Activated T-cell treated with anti-CD3 and anti-CD28 coated beads for 4 hours (primary cell): Measurements from ENCODE around the gene LIM2.
A peak's percentile ranks its signal among the peaks of the same experiment; 100 is the strongest.

Experiments
- DNase-seq: peaks from one replicate; pipeline ENCODE4 v3.0.0-alpha.2; 2020

LIM2 gene

DNA sequence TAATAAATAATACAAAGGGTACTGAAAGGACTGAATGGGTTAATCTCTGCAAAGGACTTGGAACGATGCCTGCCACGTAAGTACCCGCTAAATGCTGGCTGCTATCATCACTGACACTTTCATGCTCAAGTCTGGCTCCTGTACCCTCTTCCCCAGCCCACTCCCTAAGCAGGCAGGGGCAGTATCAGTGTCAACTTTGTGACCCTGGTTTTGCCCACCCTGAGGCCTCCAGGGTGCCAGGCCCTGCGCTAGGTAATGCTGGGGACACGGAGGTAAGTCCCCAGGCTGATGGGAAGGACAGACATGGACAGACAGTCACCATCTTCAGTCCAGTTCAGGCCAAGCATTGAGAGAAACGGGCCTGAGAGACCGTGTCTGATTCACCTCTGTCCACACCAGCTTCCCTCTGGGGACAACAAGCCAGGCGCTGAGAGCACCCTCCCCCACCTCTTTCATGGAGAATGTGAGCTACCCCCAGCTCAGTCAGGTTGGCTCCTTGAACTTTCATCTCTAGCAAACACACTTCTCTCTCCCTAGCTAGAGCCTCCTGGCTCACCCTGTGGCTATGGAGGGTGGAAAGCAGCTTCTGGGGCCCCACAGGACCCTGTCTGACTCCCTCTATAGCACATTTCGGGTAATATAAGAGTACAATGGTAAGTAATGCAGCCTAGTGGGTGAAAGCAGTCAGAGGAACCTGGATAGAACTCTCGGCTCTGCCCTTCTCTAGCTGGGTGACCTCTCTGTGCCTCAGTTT, 22.4 kb downstream of the LIM2 start:
- no peak for DNase-seq

DNA sequence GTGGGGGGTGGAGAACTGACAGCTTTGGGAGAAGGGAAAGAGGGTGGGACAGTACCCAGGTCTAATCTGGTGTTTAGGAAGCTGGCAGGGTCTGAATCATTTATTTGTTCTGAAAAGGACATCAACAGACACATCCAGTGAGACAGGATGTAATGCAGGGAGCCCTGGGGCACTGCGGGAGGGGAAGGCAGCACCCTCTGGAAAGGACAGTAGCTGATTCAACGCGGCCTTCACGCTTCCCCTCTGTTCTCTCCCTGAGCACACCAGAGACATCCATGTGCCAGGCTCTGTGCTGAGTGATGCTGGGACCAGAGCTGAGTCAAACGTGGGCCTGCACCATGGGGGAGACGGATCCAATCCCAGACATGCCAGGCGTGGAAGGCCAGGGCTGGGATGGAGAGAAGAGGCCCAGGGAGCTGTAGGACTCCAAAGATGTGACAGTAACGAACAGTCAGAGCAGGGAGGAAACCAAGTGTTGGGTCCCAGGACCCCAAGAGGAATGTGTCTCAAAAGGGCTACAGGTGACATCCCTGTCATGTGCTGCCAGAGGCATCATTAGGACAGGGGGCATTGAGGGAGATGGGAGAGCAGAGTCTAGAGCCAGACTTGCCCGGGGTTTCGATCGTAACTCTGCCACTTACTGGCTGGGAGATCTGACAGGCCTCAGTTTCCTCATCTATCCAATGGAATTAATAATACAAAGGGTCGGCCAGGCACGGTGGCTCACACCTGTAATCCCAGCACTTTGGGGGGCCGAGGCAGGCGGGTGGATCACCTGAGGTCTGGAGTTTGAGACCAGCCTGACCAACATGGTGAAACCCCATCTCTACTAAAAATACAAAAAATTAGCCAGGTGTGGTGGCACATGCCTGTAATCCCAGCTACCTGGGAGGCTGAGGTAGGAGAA, 23.3 kb downstream of the LIM2 start:
- no peak for DNase-seq

DNA sequence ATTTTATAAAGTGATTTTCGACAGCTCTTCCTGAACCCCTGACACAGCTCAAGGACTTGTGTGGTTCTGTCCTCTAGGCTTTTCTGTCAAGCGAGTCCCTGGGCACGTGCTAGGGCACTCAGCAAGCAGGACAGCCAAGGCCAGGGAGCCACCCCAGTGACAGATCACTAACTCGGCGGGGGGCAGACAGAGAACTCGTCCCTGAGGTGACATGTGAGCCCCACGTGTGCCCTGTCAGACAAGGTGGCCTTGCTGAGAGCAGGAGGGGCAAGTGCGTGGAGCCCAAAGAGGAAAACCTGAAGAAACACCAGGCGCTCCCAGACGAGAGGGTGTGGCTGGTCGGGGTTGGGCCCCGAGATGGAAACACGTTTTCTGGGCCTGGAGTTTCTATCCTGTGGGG, 26.5 kb downstream of the LIM2 start:
- DNase-seq, result no peak

- no peak for DNase-seq
Measured at GRCh38 chr19:51359294-51359693, 28.5 kb downstream of the LIM2 start.

DNA sequence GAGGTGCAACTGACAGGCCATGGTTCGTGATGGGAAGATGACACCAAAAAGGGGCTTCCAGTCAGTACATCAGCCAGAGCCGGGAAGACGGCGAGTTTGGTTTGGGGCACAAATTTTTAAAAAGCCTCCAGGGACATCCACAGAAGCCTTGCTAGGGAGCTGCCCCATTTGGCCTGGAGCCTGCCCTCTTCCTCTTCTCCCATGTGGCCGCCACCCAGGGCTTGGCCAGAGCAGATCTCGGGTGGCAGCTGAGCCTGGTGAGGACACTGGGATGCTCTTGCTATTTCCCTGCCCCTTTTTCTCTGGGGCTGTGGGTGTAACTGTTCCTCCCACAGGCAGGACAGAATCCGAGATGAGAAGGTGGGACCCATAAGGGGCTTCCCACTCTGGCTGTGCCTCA, 29.8 kb downstream of the LIM2 start:
- DNase-seq, result no peak

- no peak for DNase-seq
Measured at GRCh38 chr19:51356159-51356801, 31.5 kb downstream of the LIM2 start.

- DNase-seq, result no peak
Measured at GRCh38 chr19:51354742-51355148, 33.0 kb downstream of the LIM2 start.

DNA sequence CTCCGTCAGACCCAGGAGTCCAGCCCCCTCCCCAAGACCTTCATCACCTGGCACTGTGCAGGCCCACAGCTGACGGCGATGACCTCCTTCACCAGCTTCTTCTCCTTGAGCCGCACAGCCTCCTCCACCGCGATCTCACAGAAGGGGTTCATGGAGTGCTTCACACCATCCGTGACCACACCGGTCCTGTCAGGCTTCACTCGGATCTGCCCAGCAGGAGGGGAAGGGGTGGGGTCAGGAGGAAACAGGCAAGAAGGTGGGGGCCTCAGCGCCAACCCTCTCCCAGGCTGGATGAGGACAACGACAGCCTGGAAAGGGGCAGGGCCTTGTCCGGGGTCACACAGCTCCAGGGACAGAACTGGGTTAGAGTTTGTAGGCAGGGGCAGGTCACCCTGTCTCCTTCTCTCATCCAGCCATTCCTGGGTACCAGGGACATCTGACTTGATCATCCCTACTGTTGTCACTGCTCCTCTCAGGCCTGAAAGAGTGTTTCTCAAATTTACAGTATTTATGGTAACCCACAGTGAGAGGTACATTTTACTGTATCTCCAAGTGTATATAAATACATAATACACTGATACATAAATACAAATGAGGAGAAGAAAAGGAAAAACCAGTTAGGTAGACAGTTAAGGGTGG, 33.6 kb downstream of the LIM2 start:
- no peak for DNase-seq

DNA sequence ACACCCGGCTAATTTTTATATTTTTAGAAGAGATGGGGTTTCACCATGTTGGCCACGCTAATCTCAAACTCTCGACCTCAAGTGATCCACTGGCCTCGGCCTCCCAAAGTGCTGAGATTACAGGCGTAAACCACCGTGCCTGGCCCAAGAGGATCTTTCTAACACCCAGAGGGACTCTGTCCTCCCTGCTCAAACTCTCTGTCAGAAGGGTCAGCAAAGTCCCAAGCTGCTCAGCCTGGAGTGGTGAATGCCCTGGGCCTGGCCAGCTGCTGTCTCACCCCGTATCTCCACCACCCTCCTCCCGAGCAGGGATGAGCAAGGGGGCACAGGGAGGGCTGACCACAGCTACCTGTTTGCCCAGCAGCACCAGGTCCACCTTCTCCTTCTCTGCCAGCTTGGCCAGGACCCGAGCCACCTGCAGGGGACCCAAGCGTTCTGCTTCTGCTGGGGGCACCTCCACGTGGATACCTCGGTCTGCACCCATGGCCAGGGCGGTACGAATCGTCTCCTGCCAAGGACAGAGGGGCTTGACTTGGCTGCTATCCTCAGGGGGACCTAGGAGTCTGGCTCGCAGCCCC, 34.9 kb downstream of the LIM2 start:
- DNase-seq, result no peak

- no peak for DNase-seq
Measured at GRCh38 chr19:51351266-51351990, 36.3 kb downstream of the LIM2 start.

- no peak for DNase-seq
Measured at GRCh38 chr19:51347209-51347928, 40.4 kb downstream of the LIM2 start.

DNA sequence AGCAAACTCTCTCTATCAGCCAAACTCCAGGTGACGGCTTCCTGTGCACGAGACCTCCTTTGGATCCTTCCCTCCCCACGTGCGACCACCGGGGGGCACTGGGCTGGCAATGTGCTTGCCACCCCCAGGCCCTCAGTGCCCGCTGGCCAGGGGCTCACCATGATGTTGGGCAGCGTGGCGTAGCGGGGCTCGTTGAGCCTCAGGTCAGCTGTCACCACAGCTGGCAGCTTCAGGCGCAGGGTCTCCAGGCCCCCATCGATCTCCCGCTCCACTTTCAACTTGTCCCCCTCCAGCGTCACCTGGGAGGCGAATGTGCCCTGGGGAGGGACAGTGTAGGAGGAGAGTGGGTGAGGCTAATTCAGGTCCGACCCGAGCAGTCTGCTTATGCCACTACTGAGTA, 41.0 kb downstream of the LIM2 start:
- DNase-seq, result no peak

- no peak for DNase-seq
Measured at GRCh38 chr19:51345076-51345620, 42.6 kb downstream of the LIM2 start.

GRCh38 chr19:51342631-51343569, 44.9 kb downstream of the LIM2 start:
- DNase-seq, result no peak

- DNase-seq, result no peak
Measured at GRCh38 chr19:51341976-51342580, 45.7 kb downstream of the LIM2 start, which contains the start of gene VSIG10L. Gene VSIG10L (minus strand): TSS chr19:51342139. CDS start chr19:51342124, 15 bp downstream.

- DNase-seq, result no peak
Measured at GRCh38 chr19:51341066-51341465, 46.7 kb downstream of the LIM2 start.

DNA sequence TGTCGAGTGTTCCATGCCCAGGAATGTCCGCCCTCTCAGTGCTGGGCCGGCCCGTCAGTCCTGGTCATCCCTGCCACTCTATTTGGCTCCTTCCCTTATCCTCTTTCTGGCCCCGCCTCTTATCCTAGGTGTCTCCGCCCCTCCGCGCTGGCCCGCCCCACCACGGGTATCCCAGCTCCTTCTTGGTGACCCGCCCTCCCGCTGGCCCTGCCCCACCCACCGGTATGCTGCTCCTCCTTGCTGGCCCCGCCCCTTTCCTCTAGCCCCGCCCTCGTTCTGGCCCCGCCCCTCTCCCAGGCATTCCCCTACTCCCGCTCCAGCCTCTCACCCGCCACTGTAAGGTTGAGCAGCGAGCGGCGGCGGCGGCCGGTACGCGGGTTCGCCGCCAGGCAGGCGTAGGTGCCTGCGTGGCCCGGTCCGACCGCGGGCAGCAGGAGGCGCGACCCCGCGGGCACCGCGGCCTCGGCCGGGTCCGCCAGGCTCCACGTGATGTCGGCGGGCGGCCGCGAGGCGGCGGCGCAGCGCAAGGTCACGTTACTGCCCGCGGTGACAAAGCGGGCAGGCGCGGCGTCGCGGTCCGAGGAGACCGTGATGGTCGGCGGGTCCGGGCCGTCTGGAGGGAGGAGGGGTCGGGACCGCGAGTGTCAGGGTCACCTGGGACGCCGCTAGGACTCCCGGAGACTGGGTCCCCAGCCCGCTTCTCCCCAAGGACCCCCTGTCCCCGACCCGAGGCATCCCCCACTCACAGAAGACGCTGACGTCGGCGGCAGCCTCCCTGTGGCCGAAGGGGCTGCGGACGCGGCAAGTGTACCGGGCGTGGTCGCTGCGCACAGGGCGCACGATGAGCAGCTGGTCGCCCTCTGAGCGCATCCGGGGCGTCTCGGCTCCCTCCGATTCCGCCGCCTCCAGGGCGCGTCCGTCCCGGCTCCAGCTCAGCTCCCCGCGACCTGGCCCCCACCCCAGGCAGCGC, 47.8 kb downstream of the LIM2 start:
- peak; percentile 91 for DNase-seq

- DNase-seq, result no peak
Measured at GRCh38 chr19:51339313-51339686, 48.5 kb downstream of the LIM2 start.
